Measurements from ENCODE around the gene UMODL1. TPM values are rescaled to one million over a fixed set of nuclear protein-coding genes. Genes with fewer than 3 reads are reported as not detected.

The UMODL1 gene
- total and polyA plus RNA-seq, 4 donors: 0.10 to 0.28 (median 0.14) TPM; not detected in 1

DNA sequence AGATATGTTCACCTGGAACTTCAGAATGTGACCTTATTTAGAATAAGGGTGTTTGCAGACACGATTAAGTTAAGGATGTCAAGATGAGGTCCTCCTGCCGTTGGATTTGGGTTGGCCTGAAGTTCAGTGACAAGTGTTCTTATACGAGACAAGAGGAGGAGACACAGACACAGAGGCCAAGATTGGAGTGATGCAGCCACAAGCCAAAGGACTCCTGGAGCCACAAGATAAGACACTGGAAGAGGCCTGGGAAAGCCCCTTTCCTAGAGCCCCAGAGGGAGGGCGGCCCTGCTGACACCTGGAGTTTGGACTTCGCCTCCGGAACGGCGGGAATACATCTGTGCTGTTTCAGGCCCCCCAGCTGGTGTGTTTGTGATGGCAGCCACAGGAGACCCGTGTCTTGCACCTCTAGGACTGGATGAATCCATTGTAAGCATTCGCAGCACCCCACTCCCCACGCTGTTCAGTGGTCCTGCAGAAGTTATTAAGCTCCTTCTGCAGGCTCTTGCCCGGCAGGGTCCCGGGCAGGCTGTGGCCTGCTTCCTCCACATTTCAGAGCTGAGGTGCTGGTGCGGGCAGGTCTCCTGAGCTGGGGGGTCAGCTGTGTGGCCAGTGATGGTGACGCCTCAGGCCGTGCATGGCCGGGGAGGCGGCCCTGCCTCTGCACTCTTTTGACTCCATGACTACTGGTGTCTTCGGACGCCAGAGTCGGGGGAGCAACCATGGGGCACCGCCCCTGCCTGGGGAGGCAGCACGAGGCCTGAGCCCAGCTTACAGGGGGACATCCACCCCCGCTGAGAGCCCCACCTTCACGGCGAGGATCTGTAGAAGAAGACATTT lies 34.6 kb downstream of the UMODL1 start:
- no peaks in the 10 kb centered on the region for H3K36me3 ChIP-seq (ENCODE audit: control insufficient read depth in 4 of 4, insufficient read depth in 4 of 4, low read length in 4 of 4)
- H3K9ac ChIP-seq (ENCODE audit: insufficient read depth in 1 of 2, low read length in 2 of 2): no peak overlapping the region
- no peaks in the 10 kb centered on the region for H3K4me1 ChIP-seq (ENCODE audit: control insufficient read depth in 5 of 5, insufficient read depth in 5 of 5, low read length in 5 of 5)
- H3K4me3 ChIP-seq: no peak overlapping the region
- DNase-seq: no peak
- TF ChIP-seq, protein P1, sequence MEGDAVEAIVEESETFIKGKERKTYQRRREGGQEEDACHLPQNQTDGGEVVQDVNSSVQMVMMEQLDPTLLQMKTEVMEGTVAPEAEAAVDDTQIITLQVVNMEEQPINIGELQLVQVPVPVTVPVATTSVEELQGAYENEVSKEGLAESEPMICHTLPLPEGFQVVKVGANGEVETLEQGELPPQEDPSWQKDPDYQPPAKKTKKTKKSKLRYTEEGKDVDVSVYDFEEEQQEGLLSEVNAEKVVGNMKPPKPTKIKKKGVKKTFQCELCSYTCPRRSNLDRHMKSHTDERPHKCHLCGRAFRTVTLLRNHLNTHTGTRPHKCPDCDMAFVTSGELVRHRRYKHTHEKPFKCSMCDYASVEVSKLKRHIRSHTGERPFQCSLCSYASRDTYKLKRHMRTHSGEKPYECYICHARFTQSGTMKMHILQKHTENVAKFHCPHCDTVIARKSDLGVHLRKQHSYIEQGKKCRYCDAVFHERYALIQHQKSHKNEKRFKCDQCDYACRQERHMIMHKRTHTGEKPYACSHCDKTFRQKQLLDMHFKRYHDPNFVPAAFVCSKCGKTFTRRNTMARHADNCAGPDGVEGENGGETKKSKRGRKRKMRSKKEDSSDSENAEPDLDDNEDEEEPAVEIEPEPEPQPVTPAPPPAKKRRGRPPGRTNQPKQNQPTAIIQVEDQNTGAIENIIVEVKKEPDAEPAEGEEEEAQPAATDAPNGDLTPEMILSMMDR (IDR thresholded peaks at IDR 0.05; ENCODE audit: control extremely low read depth, extremely low read depth): no peak
- no peaks in the 10 kb centered on the region for H3K9me3 ChIP-seq (ENCODE audit: control insufficient read depth in 4 of 4, insufficient read depth in 3 of 4, low read length in 3 of 4)
- H3K27me3 ChIP-seq (ENCODE audit: control insufficient read depth in 3 of 3, insufficient read depth in 3 of 3, low read length in 2 of 3): no peaks in the 10 kb centered on the region
- H3K27ac ChIP-seq (ENCODE audit: low read depth in 1 of 2, low read length in 1 of 2): no peak overlapping the region
- WGBS, 2 donors: 91 to 93% methylated on average over 26 of the region's 26 CpGs
- ATAC-seq (ENCODE audit: insufficient read depth, low FRiP score): no peak

DNA sequence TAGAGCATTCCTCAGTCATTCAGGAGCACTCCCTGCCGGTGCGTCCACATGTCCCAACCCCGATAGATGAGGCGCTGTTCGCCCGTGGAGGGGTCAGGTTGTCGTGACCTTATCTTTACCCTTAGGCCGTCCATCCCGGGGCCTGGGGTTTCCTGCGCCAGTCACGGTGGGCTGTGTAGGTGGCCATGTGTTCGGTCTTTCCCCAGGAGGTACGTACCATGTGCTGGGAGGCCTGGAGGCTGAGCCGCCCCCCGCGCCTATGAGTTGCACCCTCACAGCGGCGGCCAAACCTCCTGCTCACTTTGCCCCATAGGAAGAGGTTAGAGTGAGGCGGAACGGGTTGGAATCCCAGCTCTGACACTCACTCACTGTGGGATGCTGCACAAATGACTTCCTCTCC lies 35.3 kb downstream of the UMODL1 start:
- Histone ChIP-seq H3K4me3 (no peak overlapping the region), H3K9me3 (ENCODE audit: control insufficient read depth in 4 of 4, insufficient read depth in 3 of 4, low read length in 3 of 4) (no peaks in the 10 kb centered on the region), H3K27ac (ENCODE audit: low read depth in 1 of 2, low read length in 1 of 2) (no peak overlapping the region), H3K4me1 (ENCODE audit: control insufficient read depth in 5 of 5, insufficient read depth in 5 of 5, low read length in 5 of 5) (no peaks in the 10 kb centered on the region), H3K9ac (ENCODE audit: insufficient read depth in 1 of 2, low read length in 2 of 2) (no peak overlapping the region), H3K36me3 (ENCODE audit: control insufficient read depth in 4 of 4, insufficient read depth in 4 of 4, low read length in 4 of 4) (no peaks in the 10 kb centered on the region), H3K27me3 (ENCODE audit: control insufficient read depth in 3 of 3, insufficient read depth in 3 of 3, low read length in 2 of 3) (no peaks in the 10 kb centered on the region)
- DNase-seq (no peak), ATAC-seq (ENCODE audit: insufficient read depth, low FRiP score) (no peak)
- TF ChIP-seq, protein P1 (IDR thresholded peaks at IDR 0.05; ENCODE audit: control extremely low read depth, extremely low read depth): no peak
- WGBS, 2 donors: 87 to 92% methylated on average over 20 of the region's 20 CpGs

DNA sequence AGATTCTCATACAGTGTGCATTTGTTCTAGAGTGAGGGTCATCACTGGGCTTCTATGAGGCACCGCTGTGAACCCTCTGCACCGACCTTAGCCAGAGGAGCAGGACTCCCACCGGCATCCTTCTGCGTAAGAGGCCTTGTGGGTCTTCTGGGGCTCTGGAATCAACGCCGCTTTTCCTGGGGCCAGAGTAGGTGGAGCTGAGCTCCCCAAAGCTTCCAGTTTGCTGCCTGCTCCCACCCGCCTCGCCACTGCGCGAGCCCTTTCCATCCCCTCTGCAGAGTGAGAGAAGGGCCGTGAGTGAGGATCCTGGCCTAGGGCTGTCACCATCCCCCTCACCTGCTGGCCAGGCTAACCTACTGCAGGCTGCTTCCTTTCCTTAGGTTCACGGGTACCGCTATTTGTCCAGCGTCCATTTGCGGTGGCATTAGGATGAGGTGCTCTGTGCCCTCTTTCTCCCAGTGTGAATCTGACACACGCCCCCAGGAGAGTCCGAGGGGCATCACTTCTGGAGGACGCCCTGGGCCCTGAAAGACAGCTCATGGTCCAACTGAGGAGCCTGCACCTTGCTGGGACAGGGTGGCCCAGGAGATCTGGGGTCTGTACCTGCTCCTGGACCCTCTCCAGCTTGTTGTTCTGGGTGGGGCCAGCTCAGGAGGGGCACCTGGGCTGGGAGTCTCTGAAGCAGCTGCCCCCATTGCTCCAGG lies 36.2 kb downstream of the UMODL1 start:
- H3K27ac ChIP-seq (ENCODE audit: low read depth in 1 of 2, low read length in 1 of 2): no peak overlapping the region
- peaks cover 0 to 4% (median 0%) of the 10 kb centered on the region in 5 donors for H3K4me1 ChIP-seq (ENCODE audit: control insufficient read depth in 5 of 5, insufficient read depth in 5 of 5, low read length in 5 of 5)
- no peaks in the 10 kb centered on the region for H3K27me3 ChIP-seq (ENCODE audit: control insufficient read depth in 3 of 3, insufficient read depth in 3 of 3, low read length in 2 of 3)
- no peaks in the 10 kb centered on the region for H3K36me3 ChIP-seq (ENCODE audit: control insufficient read depth in 4 of 4, insufficient read depth in 4 of 4, low read length in 4 of 4)
- TF ChIP-seq, protein P1 (IDR thresholded peaks at IDR 0.05; ENCODE audit: control extremely low read depth, extremely low read depth): no peak
- H3K9me3 ChIP-seq (ENCODE audit: control insufficient read depth in 4 of 4, insufficient read depth in 3 of 4, low read length in 3 of 4): no peaks in the 10 kb centered on the region
- ATAC-seq (ENCODE audit: insufficient read depth, low FRiP score) (no peak), DNase-seq (no peak)
- H3K4me3 ChIP-seq: no peak overlapping the region
- WGBS, 2 donors: 84 to 85% methylated on average over 18 of the region's 18 CpGs
- no peak overlapping the region for H3K9ac ChIP-seq (ENCODE audit: insufficient read depth in 1 of 2, low read length in 2 of 2)

All from lung (tissue), 12 donors.